HEK293 (cell line): ENCODE results near the gene BTRC.

Experiments used
- CTCF ChIA-PET: fragments of 350-600 bp; formaldehyde crosslinking; extraction: SDS; loops from one replicate; lab custom pipeline; 2021; ENCODE audit warnings: antibody characterized with exemption; lab: Yijun Ruan, JAX
- POLR2A ChIA-PET: fragments of 300-600 bp; formaldehyde crosslinking; extraction: SDS; loops from one replicate; lab custom pipeline; 2020; ENCODE audit warnings: antibody characterized with exemption, inconsistent platforms; lab: Yijun Ruan, JAX
- H3K27ac ChIP-seq: fragments of 200-500 bp; sonication (Bioruptor generic); 2 replicates; pipeline ENCODE4 v1.5.1; 2014; ENCODE audit warnings: low read depth, low read length, control low read depth, inconsistent platforms; ENCODE audit errors: extremely low read depth
- H3K36me3 ChIP-seq, 2 experiments: fragments of 200-500 bp in 1 of 2; sonication (Bioruptor generic) in 1 of 2; 1 replicate in 1 of 2; 2 replicates in 1 of 2; pipeline ENCODE4 v1.5.1; 2014 to 2017; ENCODE audit warnings: inconsistent platforms in 2 of 2, low read length in 2 of 2; ENCODE audit not compliant: control insufficient read depth in 2 of 2, insufficient read depth in 1 of 2
- H3K4me1 ChIP-seq: fragments of 200-500 bp; sonication (Bioruptor generic); 2 replicates; pipeline ENCODE4 v1.5.1; 2014; ENCODE audit warnings: mild to moderate bottlenecking, low read length, inconsistent platforms; ENCODE audit not compliant: control insufficient read depth, insufficient read depth
- H3K4me3 ChIP-seq: 2 replicates; pipeline ENCODE4 v1.5.1; 2011; ENCODE audit warnings: low read depth, mild to moderate bottlenecking, control low read depth, low read length, moderate library complexity
- H3K9me3 ChIP-seq: fragments of 200-500 bp; sonication (Bioruptor generic); 2 replicates; pipeline ENCODE4 v1.5.1; 2014; ENCODE audit warnings: low read depth, low read length, inconsistent platforms; ENCODE audit not compliant: control insufficient read depth, insufficient read depth
- AEBP2 ChIP-seq: fragments of 450-650 bp; formaldehyde crosslinking; IDR thresholded peaks from 2 replicates; pipeline ENCODE4 v1.5.1; 2016; ENCODE audit warnings: missing biosample characterization, missing genetic modification characterization, borderline replicate concordance
- ATF2 ChIP-seq: fragments of 450-650 bp; formaldehyde crosslinking; IDR thresholded peaks from 2 replicates; pipeline ENCODE4 v1.5.1; 2016; ENCODE audit warnings: missing biosample characterization, missing genetic modification characterization, low read depth
- BCL6B ChIP-seq: fragments of 450-650 bp; formaldehyde crosslinking; IDR thresholded peaks from 2 replicates; pipeline ENCODE4 v1.5.1; 2017; ENCODE audit warnings: missing biosample characterization, missing genetic modification characterization
- EGR2 ChIP-seq: fragments of 450-650 bp; formaldehyde crosslinking; IDR thresholded peaks from 2 replicates; pipeline ENCODE4 v1.5.1; 2016; ENCODE audit warnings: low read depth, missing biosample characterization, missing genetic modification characterization
- INSM2 ChIP-seq: fragments of 450-650 bp; formaldehyde crosslinking; IDR thresholded peaks from 2 replicates; pipeline ENCODE4 v1.5.1; 2016; ENCODE audit warnings: missing biosample characterization, missing genetic modification characterization
- OSR2 ChIP-seq: fragments of 450-650 bp; formaldehyde crosslinking; IDR thresholded peaks from 2 replicates; pipeline ENCODE4 v1.5.1; 2016; ENCODE audit warnings: missing biosample characterization, missing genetic modification characterization
- PRDM4 ChIP-seq: fragments of 450-650 bp; formaldehyde crosslinking; IDR thresholded peaks from 2 replicates; pipeline ENCODE4 v1.5.1; 2017; ENCODE audit warnings: missing biosample characterization, missing genetic modification characterization
- SP3 ChIP-seq: fragments of 450-650 bp; formaldehyde crosslinking; IDR thresholded peaks from 2 replicates; pipeline ENCODE4 v1.5.1; 2016; ENCODE audit warnings: missing biosample characterization, missing genetic modification characterization
- SP7 ChIP-seq: fragments of 450-650 bp; formaldehyde crosslinking; IDR thresholded peaks from 2 replicates; pipeline ENCODE4 v1.5.1; 2016; ENCODE audit warnings: missing biosample characterization, missing genetic modification characterization
- TRIM28 ChIP-seq: IDR thresholded peaks from 2 replicates; pipeline ENCODE4 v1.6.1; 2011; ENCODE audit warnings: low read length, control low read depth, borderline replicate concordance
- WT1 ChIP-seq: fragments of 450-650 bp; formaldehyde crosslinking; IDR thresholded peaks from 2 replicates; pipeline ENCODE4 v1.5.1; 2016; ENCODE audit warnings: missing biosample characterization, missing genetic modification characterization
- YY2 ChIP-seq: fragments of 450-650 bp; formaldehyde crosslinking; IDR thresholded peaks from 2 replicates; pipeline ENCODE4 v1.5.1; 2016; ENCODE audit warnings: missing biosample characterization, missing genetic modification characterization
- ZFHX2 ChIP-seq: fragments of 450-650 bp; formaldehyde crosslinking; conservative IDR thresholded peaks from 2 replicates; pipeline ENCODE4 v1.5.1; 2016; ENCODE audit warnings: missing biosample characterization, missing genetic modification characterization
- ZFP41 ChIP-seq: fragments of 450-650 bp; formaldehyde crosslinking; IDR thresholded peaks from 2 replicates; pipeline ENCODE4 v1.5.1; 2016; ENCODE audit warnings: missing biosample characterization, missing genetic modification characterization, borderline replicate concordance
- ZNF132 ChIP-seq: fragments of 450-650 bp; formaldehyde crosslinking; IDR thresholded peaks from 2 replicates; pipeline ENCODE4 v1.5.1; 2017; ENCODE audit warnings: missing biosample characterization, missing genetic modification characterization, borderline replicate concordance
- ZNF146 ChIP-seq: fragments of 450-650 bp; formaldehyde crosslinking; IDR thresholded peaks from 2 replicates; pipeline ENCODE4 v1.5.1; 2016; ENCODE audit warnings: missing biosample characterization, missing genetic modification characterization
- ZNF157 ChIP-seq: fragments of 450-650 bp; formaldehyde crosslinking; IDR thresholded peaks from 2 replicates; pipeline ENCODE4 v1.5.1; 2016; ENCODE audit warnings: missing biosample characterization, missing genetic modification characterization
- ZNF48 ChIP-seq: fragments of 450-650 bp; formaldehyde crosslinking; IDR thresholded peaks from 2 replicates; pipeline ENCODE4 v1.5.1; 2016; ENCODE audit warnings: missing biosample characterization, missing genetic modification characterization
- ZNF513 ChIP-seq: fragments of 450-650 bp; IDR thresholded peaks from 2 replicates; pipeline ENCODE4 v1.5.1; 2018; ENCODE audit warnings: missing biosample characterization, missing genetic modification characterization
- ZNF560 ChIP-seq: fragments of 450-650 bp; formaldehyde crosslinking; IDR thresholded peaks from 2 replicates; pipeline ENCODE4 v1.5.1; 2017; ENCODE audit warnings: missing biosample characterization, missing genetic modification characterization, borderline replicate concordance
- ZNF561 ChIP-seq: fragments of 450-650 bp; IDR thresholded peaks from 2 replicates; pipeline ENCODE4 v1.5.1; 2018; ENCODE audit warnings: missing biosample characterization, missing genetic modification characterization, borderline replicate concordance
- ZNF658 ChIP-seq: fragments of 450-650 bp; formaldehyde crosslinking; IDR thresholded peaks from 2 replicates; pipeline ENCODE4; 2016; ENCODE audit warnings: missing biosample characterization, missing genetic modification characterization
- ZNF76 ChIP-seq: fragments of 450-650 bp; formaldehyde crosslinking; IDR thresholded peaks from 2 replicates; pipeline ENCODE4; 2016; ENCODE audit warnings: low read depth, missing biosample characterization, missing genetic modification characterization, borderline replicate concordance
- ZNF785 ChIP-seq: fragments of 450-650 bp; formaldehyde crosslinking; IDR thresholded peaks from 2 replicates; pipeline ENCODE4 v1.5.1; 2016; ENCODE audit warnings: missing biosample characterization, missing genetic modification characterization
- ZNF830 ChIP-seq: fragments of 450-650 bp; IDR thresholded peaks from 2 replicates; pipeline ENCODE4 v1.5.0; 2018; ENCODE audit warnings: missing biosample characterization, missing genetic modification characterization, low read depth, mild to moderate bottlenecking, moderate library complexity
- ZSCAN5A ChIP-seq: fragments of 450-650 bp; formaldehyde crosslinking; IDR thresholded peaks from 2 replicates; pipeline ENCODE4 v1.5.1; 2016; ENCODE audit warnings: missing biosample characterization, missing genetic modification characterization

BTRC gene

GRCh38 chr10:101561068-101561915, 207.3 kb downstream of the BTRC start (continued):
- TF ChIP-seq SP3 (tag by site-specific recombination): no peak
- no peak for TF ChIP-seq OSR2 (tag by site-specific recombination)
- TF ChIP-seq ZNF785 (tag by site-specific recombination): no peak
- TF ChIP-seq ZNF561 (tag by site-specific recombination): no peak
- TF ChIP-seq ZFHX2 (tag by site-specific recombination): peak; percentile 81
- no peak for TF ChIP-seq AEBP2 (tag by site-specific recombination)
- peak; percentile 64 for TF ChIP-seq EGR2 (tag by site-specific recombination)
- no peak for TF ChIP-seq YY2 (tag by site-specific recombination)
- no peak for TF ChIP-seq INSM2 (tag by site-specific recombination)
- no peak for TF ChIP-seq WT1 (tag by site-specific recombination)
- TF ChIP-seq ZNF76: no peak
- TF ChIP-seq BCL6B (tag by site-specific recombination): no peak
- peak; percentile 72 for TF ChIP-seq SP7 (tag by site-specific recombination)
- TF ChIP-seq TRIM28: no peak
- no peak for TF ChIP-seq ZNF513 (tag by site-specific recombination)
- no peak for TF ChIP-seq ZNF157
- TF ChIP-seq ZNF48 (tag by site-specific recombination): no peak

- no peaks in the 10 kb centered on the region for H3K9me3 ChIP-seq
- H3K27ac ChIP-seq: no peak overlapping the region
- no peak overlapping the region for H3K4me3 ChIP-seq
- CTCF ChIA-PET: interaction anchor here (0.6 to 1.7 kb wide), 2 partner anchors 328 to 348 kb away, joined by 8 to 10 read pairs; no protein-coding TSS in a partner anchor
- POLR2A ChIA-PET: no interaction called here
- no peaks in the 10 kb centered on the region for H3K36me3 ChIP-seq
- H3K4me1 ChIP-seq: no peaks in the 10 kb centered on the region
- TF ChIP-seq ZNF146 (tag by site-specific recombination) (no peak), ZNF132 (tag by site-specific recombination) (no peak), ZNF830 (no peak), ZNF658 (tag by site-specific recombination) (no peak), PRDM4 (tag by site-specific recombination) (no peak), ATF2 (tag by site-specific recombination) (no peak), ZFP41 (tag by site-specific recombination) (no peak), ZSCAN5A (no peak), ZNF560 (tag by site-specific recombination) (no peak)
Observed at GRCh38 chr10:101562231-101562630, 208.3 kb downstream of the BTRC start.
